HepG2 (cell line): Measurements from ENCODE around the gene LYRM1. TPM values are rescaled to one million over a fixed set of nuclear protein-coding genes. Genes with fewer than 3 reads are reported as not detected.
A peak's percentile ranks its signal among the peaks of the same experiment; 100 is the strongest.

Source experiments
- ATAC-seq: fragments of 200-7000 bp; cut with Tn5 transposase; 3 replicates; pipeline ENCODE4 v1.9.1; 2020; ENCODE audit warnings: mild to moderate bottlenecking, moderate library complexity
- BruUV-seq: library from RNA; stranded (reverse); fragments of 400-500 nt; replicated peaks from 2 replicates; lab custom pipeline; 2021; lab: Mats Ljungman, UMichigan
- CTCF ChIA-PET: fragments of 300-600 bp; formaldehyde crosslinking; extraction: SDS; loops from one replicate; lab custom pipeline; 2021; ENCODE audit warnings: low total read pairs, inconsistent platforms, low intra/inter-chr PET ratio; lab: Yijun Ruan, JAX
- POLR2A ChIA-PET: fragments of 350-600 bp; sonication (Branson Sonifier 250); formaldehyde crosslinking; loops from one replicate; lab custom pipeline; 2020; ENCODE audit warnings: antibody characterized with exemption, inconsistent platforms; lab: Yijun Ruan, JAX
- DNase-seq: peaks from one replicate; pipeline ENCODE4 v3.0.0-alpha.2; 2015; ENCODE audit warnings: low spot score
- FAIRE-seq: peaks from 3 replicates; lab custom pipeline; 2011; peaks lifted over from hg19 to GRCh38; lab: Jason Lieb, UNC
- H2AFZ ChIP-seq: one replicate; pipeline ENCODE4 v1.6.1; 2011; ENCODE audit warnings: low read length, inconsistent platforms
- H3K27ac ChIP-seq: fragments of 300-600 bp; 3 replicates; pipeline ENCODE4 v1.8.0; 2011; ENCODE audit warnings: mixed run types, mild to moderate bottlenecking, mixed read lengths, low read length, inconsistent platforms; ENCODE audit not compliant: insufficient read depth; ENCODE audit errors: extremely low read length
- H3K27me3 ChIP-seq, 2 experiments: fragments of 200-600 bp in 1 of 2; 2 replicates in 1 of 2; 3 replicates in 1 of 2; pipeline versions ENCODE4 v1.6.0 to v1.8.0; 2011; ENCODE audit warnings: low read length in 2 of 2, mild to moderate bottlenecking in 2 of 2, moderate library complexity in 2 of 2, inconsistent platforms in 1 of 2; ENCODE audit not compliant: insufficient read depth in 2 of 2, control insufficient read depth in 1 of 2
- H3K36me3 ChIP-seq, 2 experiments: fragments of 200-600 bp in 1 of 2; replicated peaks in 1 of 2; 2 replicates in 1 of 2; 3 replicates in 1 of 2; pipeline versions ENCODE4 v1.5.1 to v1.8.0; 2011; ENCODE audit warnings: low read length in 2 of 2, inconsistent platforms in 1 of 2; ENCODE audit not compliant: insufficient read depth in 2 of 2, control insufficient read depth in 1 of 2
- H3K4me1 ChIP-seq: 2 replicates; pipeline ENCODE4 v1.5.1; 2012; ENCODE audit warnings: low read length, inconsistent platforms; ENCODE audit not compliant: insufficient read depth
- H3K4me2 ChIP-seq: 2 replicates; pipeline ENCODE4 v1.6.0; 2011; ENCODE audit warnings: low read depth, low read length, inconsistent platforms
- H3K4me3 ChIP-seq, 3 experiments: fragments of 200-600 bp in 1 of 3; sonication (generic), shearing (Covaris generic) in 1 of 3; replicated peaks in 1 of 3; 2 replicates each; pipeline ENCODE4 v1.5.1; 2011 to 2016; ENCODE audit warnings: low read length in 3 of 3, inconsistent platforms in 2 of 3, low read depth in 2 of 3, mild to moderate bottlenecking in 2 of 3, control low read depth in 1 of 3, mixed read lengths in 1 of 3; ENCODE audit not compliant: insufficient read depth in 1 of 3
- H3K79me2 ChIP-seq: one replicate; pipeline ENCODE4 v1.6.1; 2011; ENCODE audit warnings: low read length, inconsistent platforms; ENCODE audit not compliant: insufficient read depth
- H3K9ac ChIP-seq: 2 replicates; pipeline ENCODE4 v1.6.0; 2011; ENCODE audit warnings: mild to moderate bottlenecking, low read depth, low read length, inconsistent platforms; ENCODE audit not compliant: insufficient read depth
- H3K9me3 ChIP-seq: 2 replicates; pipeline ENCODE4 v1.5.1; 2012; ENCODE audit warnings: mild to moderate bottlenecking, low read length
- H4K20me1 ChIP-seq: 2 replicates; pipeline ENCODE4 v1.6.0; 2011; ENCODE audit warnings: inconsistent platforms, mild to moderate bottlenecking, low read length, moderate library complexity; ENCODE audit not compliant: insufficient read depth
- ARID2 ChIP-seq: sonication (generic); formaldehyde crosslinking; IDR thresholded peaks from 2 replicates; pipeline ENCODE4 v1.8.1; 2022; ENCODE audit warnings: mild to moderate bottlenecking, missing genetic modification reagents, borderline replicate concordance
- ERF ChIP-seq: IDR thresholded peaks from 2 replicates; pipeline ENCODE4 v1.6.1; 2018; ENCODE audit warnings: missing biosample characterization, missing genetic modification reagents
- KLF6 ChIP-seq: IDR thresholded peaks from 2 replicates; pipeline ENCODE4 v1.8.0; 2016; ENCODE audit warnings: missing biosample characterization, missing genetic modification reagents
- PRDM10 ChIP-seq: sonication (generic); formaldehyde crosslinking; IDR thresholded peaks from 2 replicates; pipeline ENCODE4 v1.4.0; 2020; ENCODE audit warnings: low read depth, missing genetic modification reagents
- RBFOX2 ChIP-seq: fragments of 200-400 bp; formaldehyde crosslinking; IDR thresholded peaks from 2 replicates; pipeline ENCODE4 v1.6.1; 2017; ENCODE audit warnings: low read depth, mild to moderate bottlenecking, low read length
- ZFP36L1 ChIP-seq: sonication (generic); formaldehyde crosslinking; IDR thresholded peaks from 2 replicates; pipeline ENCODE4 v1.8.0; 2022; ENCODE audit warnings: mild to moderate bottlenecking, missing genetic modification reagents, moderate library complexity
- ZNF337 ChIP-seq: sonication (generic); formaldehyde crosslinking; IDR thresholded peaks from 2 replicates; pipeline ENCODE4 v1.5.1; 2020; ENCODE audit warnings: missing genetic modification reagents, low read depth, mild to moderate bottlenecking, borderline replicate concordance
- ZNF644 ChIP-seq: IDR thresholded peaks from 2 replicates; pipeline ENCODE4 v1.6.1; 2016; ENCODE audit warnings: low read depth
- WGBS: methylation state at CpG from one replicate; pipeline ENCODE4 v1.1.6; 2017; ENCODE audit warnings: low lambda C conversion rate; 5-methylcytosine and 5-hydroxymethylcytosine counted together
- in situ Hi-C: cut with HindIII; loops from 2 replicates; pipeline ENCODE4 v1.10.0; 2017; ENCODE audit warnings: low pct_unique_long_range_greater_than_20kb; ENCODE audit not compliant: extremely low pct_ligation_motif_present
- intact Hi-C: fragments of 100-400 bp; cut with micrococcal nuclease; formaldehyde crosslinking; loops from one replicate; pipeline ENCODE4 v1.10.0; 2022; ENCODE audit not compliant: unreplicated experiment
- polyA plus RNA-seq, 8 experiments: library from polyadenylated mRNA; depleted of rRNA in 3 of 8; stranded (reverse) in 7 of 8; unstranded in 1 of 8; fragments of >200 nt; fragmentation: Illumina TruSeq in 4 of 8; extraction: Trizol in 4 of 8; gene quantifications; 2 replicates each; pipeline versions ENCODE4 v1.2.1 to v1.2.3, GENCODE V29; 2011 to 2016; ENCODE audit warnings: low read depth in 4 of 8, missing spikeins in 1 of 8, mixed read lengths in 1 of 8; ENCODE audit not compliant: insufficient read depth in 1 of 8
- total RNA-seq, 5 experiments: library from RNA; depleted of rRNA; stranded (reverse); fragments of >200 nt; fragmentation: Illumina TruSeq; extraction: Trizol; gene quantifications; 2 replicates each; pipeline ENCODE4 v1.2.3, GENCODE V29; 2016; ENCODE audit warnings: low read depth in 1 of 5

The LYRM1 gene
- total and polyA plus RNA-seq, 2 of the 13 experiments (the other 11 are each of a cell fraction or from before 2014, with no cell fraction given): 59.2 to 82.6 TPM

GRCh38 chr16:20902426-20902825 lies 1.9 kb downstream of the LYRM1 start:
- no peaks in the 10 kb centered on the region; a peak in 1 of 5 replicates for H3K27me3 ChIP-seq
- no peak overlapping the region for H2AFZ ChIP-seq
- BruUV-seq: no TSS peak
- ChIA-PET CTCF (no interaction called here), POLR2A (no interaction called here)
- 0 out of 2 replicates have a peak overlapping the region, but pooled peaks have one; percentile 93 for H3K4me2 ChIP-seq
- no peaks in the 10 kb centered on the region for H3K9me3 ChIP-seq
- DNase-seq: no peak
- WGBS: 95% methylated on average over 6 of the region's 6 CpGs
- FAIRE-seq: no peak
- peaks cover 9% of the 10 kb centered on the region; the same call in 1 of the 2 replicates for H4K20me1 ChIP-seq
- H3K27ac ChIP-seq: no peak overlapping the region
- H3K4me3 ChIP-seq: no peak overlapping the region
- in situ Hi-C loops (no loop called here), intact Hi-C loops (no loop called here)
- TF ChIP-seq ERF (CRISPR knock-in tag): no peak
- no peak for TF ChIP-seq ZNF644 (CRISPR knock-in tag)
- 0 out of 2 replicates have a peak, but pooled peaks have one; percentile 0 for TF ChIP-seq PRDM10
- no peak for TF ChIP-seq ZNF337 (CRISPR knock-in tag)
- no peak for TF ChIP-seq ARID2
- no peak for TF ChIP-seq ZFP36L1
- TF ChIP-seq KLF6 (CRISPR knock-in tag): no peak
- 0 out of 2 replicates have a peak, but pooled peaks have one; percentile 31 for TF ChIP-seq RBFOX2
- no peak overlapping the region for H3K9ac ChIP-seq
- H3K4me1 ChIP-seq: peaks cover 79% of the 10 kb centered on the region
- H3K36me3 ChIP-seq: peaks cover 0 to 3% of the 10 kb centered on the region in 2 experiments; a peak in 2 of 5 replicates
- ATAC-seq: no peak
- peaks cover 57% of the 10 kb centered on the region for H3K79me2 ChIP-seq
